ENCODE measurements around the gene CCDC69. TPM values are rescaled to one million over a fixed set of nuclear protein-coding genes. Genes with fewer than 3 reads are reported as not detected.

CCDC69 gene
- total and polyA plus RNA-seq, 2 of the 8 experiments (the other 6 are each of a cell fraction or from before 2014, with no cell fraction given), result 8.4 to 10.8 TPM

GRCh38 chr5:151140686-151141459, 83.0 kb downstream of the CCDC69 start (continued):
- TF ChIP-seq CHD7 (IDR thresholded peaks at IDR 0.05; ENCODE audit: insufficient replicate concordance, low read length) (no peak), SP2 (IDR thresholded peaks at IDR 0.05; ENCODE audit: low read length) (no peak), SIX5 (IDR thresholded peaks at IDR 0.05; ENCODE audit: low read depth, low read length) (no peak), POLR2AphosphoS5 (IDR thresholded peaks at IDR 0.05; ENCODE audit: low read depth, low read length) (no peak), SRF (IDR thresholded peaks at IDR 0.05; ENCODE audit: low read depth, low read length) (no peak), TEAD4 (IDR thresholded peaks at IDR 0.05; ENCODE audit: low read depth, low read length) (no peak), BRCA1 (IDR thresholded peaks at IDR 0.05; ENCODE audit: low read depth, low read length) (no peak), YY1 (IDR thresholded peaks at IDR 0.05; ENCODE audit: low read depth, low read length) (no peak), JUND (IDR thresholded peaks at IDR 0.05; ENCODE audit: low read length) (no peak), SIRT6 (IDR thresholded peaks at IDR 0.05; ENCODE audit: low read length) (no peak), SUZ12 (IDR thresholded peaks at IDR 0.05; ENCODE audit: low read length) (no peak), RFX5 (IDR thresholded peaks at IDR 0.05; ENCODE audit: borderline replicate concordance, low read depth, low read length) (no peak)
